ENCODE results near the gene GNPTG. TPM values are rescaled to one million over a fixed set of nuclear protein-coding genes. Genes with fewer than 3 reads are reported as not detected.

Gene GNPTG
- polyA plus RNA-seq, 1 donor from 2014 or later = 55.9 TPM

Other genes with a start within 250 kb of the GNPTG start
- gene CACNA1H, start 198.8 kb upstream of the GNPTG start, polyA plus RNA-seq = not detected
- not detected for gene TPSG1, start 126.7 kb upstream of the GNPTG start, polyA plus RNA-seq
- gene TPSB2, start 121.7 kb upstream of the GNPTG start, polyA plus RNA-seq = not detected
- gene TPSAB1, start 111.2 kb upstream of the GNPTG start, polyA plus RNA-seq = not detected
- gene TPSD1, start 95.9 kb upstream of the GNPTG start, polyA plus RNA-seq = not detected
- 165 TPM for gene UBE2I, start 42.3 kb upstream of the GNPTG start, polyA plus RNA-seq
- gene BAIAP3, start 18.3 kb upstream of the GNPTG start, polyA plus RNA-seq = 26.0 TPM
- gene TSR3, start 53 bp upstream of the GNPTG start, polyA plus RNA-seq = 116 TPM
- gene UNKL, start 62.8 kb downstream of the GNPTG start, polyA plus RNA-seq = 9.2 TPM
- 37.0 TPM for gene UQCC4, start 68.8 kb downstream of the GNPTG start, polyA plus RNA-seq
- gene PERCC1, start 79.1 kb downstream of the GNPTG start, polyA plus RNA-seq = not detected
- gene CCDC154, start 92.6 kb downstream of the GNPTG start, polyA plus RNA-seq = 1.5 TPM
- 102 TPM for gene CLCN7, start 123.1 kb downstream of the GNPTG start, polyA plus RNA-seq
- not detected for gene PTX4, start 137.0 kb downstream of the GNPTG start, polyA plus RNA-seq
- gene TELO2, start 141.4 kb downstream of the GNPTG start, polyA plus RNA-seq = 37.4 TPM
- 2.9 TPM for gene TMEM204, start 181.7 kb downstream of the GNPTG start, polyA plus RNA-seq